CD4-positive, alpha-beta T cell treated with Interleukin-12 subunit alpha and Interleukin-12 subunit beta, for 1 hour (primary cell): ENCODE measurements around the gene UNC13D.
"Not testable (repeated sequence)": the region's sequence is repeated elsewhere in the genome, so short reads cannot be mapped to it uniquely, and the experiment has no call there.

Experiments
- DNase-seq: peaks from one replicate; pipeline ENCODE4 v3.0.0-alpha.2; 2020

UNC13D gene

GRCh38 chr17:75843577-75844529, at the start of gene UNC13D:
Gene UNC13D, minus strand, starts transcription at chr17:75844404. Its CDS starts 67 bp downstream, at chr17:75844337.
- DNase-seq: peak; percentile 75

- DNase-seq: no peak
Observed at GRCh38 chr17:75893305-75894048, 49.3 kb upstream of the UNC13D start.

- no peak for DNase-seq
Observed at GRCh38 chr17:75892556-75893224, 48.5 kb upstream of the UNC13D start.

- DNase-seq: no peak
Observed at GRCh38 chr17:75891605-75892555, 47.7 kb upstream of the UNC13D start.

GRCh38 chr17:75891022-75891604, 46.9 kb upstream of the UNC13D start:
- no peak for DNase-seq

- DNase-seq: no peak
Observed at GRCh38 chr17:75889454-75889853, 45.2 kb upstream of the UNC13D start.

- no peak for DNase-seq
Observed at GRCh38 chr17:75888484-75888883, 44.3 kb upstream of the UNC13D start.

GRCh38 chr17:75885860-75886259, 41.7 kb upstream of the UNC13D start:
- not testable (repeated sequence) for DNase-seq

GRCh38 chr17:75885431-75885830, 41.2 kb upstream of the UNC13D start:
- no peak for DNase-seq

DNA sequence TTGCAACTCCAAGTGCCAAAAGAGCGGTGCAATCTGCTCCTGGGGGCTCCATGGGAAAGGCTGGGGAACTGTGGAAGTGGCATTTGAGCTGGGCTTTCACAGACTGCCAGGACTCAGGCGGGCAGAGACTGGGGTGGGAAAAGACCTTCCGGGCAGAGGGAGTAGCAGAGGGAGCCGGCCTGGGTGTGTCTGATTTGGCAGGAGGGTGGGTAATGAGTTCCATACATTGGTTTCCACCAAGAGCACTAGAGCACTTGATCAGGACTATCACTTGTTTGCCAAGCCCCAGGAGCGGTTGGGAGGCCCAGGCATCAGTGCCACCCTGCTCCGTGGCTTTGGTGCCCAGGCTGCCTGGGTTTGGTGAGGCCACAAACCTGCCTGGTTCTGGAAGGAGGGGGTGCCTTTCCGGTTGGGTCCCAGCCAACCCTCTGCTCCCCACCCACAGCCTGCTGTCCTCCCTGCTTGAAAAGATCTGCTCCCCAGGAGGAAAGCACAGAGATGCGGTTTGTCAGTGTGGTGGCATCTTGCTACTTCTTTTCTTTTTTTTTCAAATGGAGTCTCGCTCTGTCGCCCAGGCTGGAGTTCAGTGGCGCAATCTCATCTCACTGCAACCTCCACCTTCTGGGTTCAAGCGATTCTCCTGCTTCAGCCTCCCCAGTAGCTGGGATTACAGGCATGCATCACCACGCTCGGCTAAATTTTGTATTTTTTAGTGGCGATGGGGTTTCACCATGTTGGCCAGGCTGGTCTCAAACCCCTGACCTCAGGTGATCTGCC, 37.7 kb upstream of the UNC13D start:
- DNase-seq: peak; percentile 36

DNA sequence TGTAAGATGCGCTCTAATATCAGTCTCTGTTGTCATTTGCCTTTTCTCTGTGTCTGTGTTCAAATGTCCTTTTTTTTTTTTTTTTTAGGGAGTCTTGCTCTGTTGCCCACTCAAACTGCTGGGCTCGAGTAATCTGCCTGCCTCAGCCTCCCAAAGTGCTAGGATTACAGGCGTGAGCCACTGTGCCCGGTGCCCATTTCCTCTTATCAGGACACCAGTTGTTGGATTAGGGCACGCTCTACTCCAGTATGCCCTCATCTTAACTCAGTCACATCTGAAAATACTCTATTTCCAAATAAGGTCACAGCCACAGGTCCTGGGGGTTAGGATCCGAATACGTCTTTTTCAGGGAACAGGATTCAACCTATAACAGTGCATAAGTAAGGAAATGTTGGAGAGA, 36.1 kb upstream of the UNC13D start:
- DNase-seq: no peak

GRCh38 chr17:75878174-75878998, 34.2 kb upstream of the UNC13D start, which contains the start of gene TRIM47:
Gene TRIM47, minus strand, starts transcription at chr17:75878581. Its CDS starts 33 bp downstream, at chr17:75878548.
- DNase-seq: no peak

GRCh38 chr17:75877752-75878173, 33.6 kb upstream of the UNC13D start:
- DNase-seq: peak; percentile 76

DNA sequence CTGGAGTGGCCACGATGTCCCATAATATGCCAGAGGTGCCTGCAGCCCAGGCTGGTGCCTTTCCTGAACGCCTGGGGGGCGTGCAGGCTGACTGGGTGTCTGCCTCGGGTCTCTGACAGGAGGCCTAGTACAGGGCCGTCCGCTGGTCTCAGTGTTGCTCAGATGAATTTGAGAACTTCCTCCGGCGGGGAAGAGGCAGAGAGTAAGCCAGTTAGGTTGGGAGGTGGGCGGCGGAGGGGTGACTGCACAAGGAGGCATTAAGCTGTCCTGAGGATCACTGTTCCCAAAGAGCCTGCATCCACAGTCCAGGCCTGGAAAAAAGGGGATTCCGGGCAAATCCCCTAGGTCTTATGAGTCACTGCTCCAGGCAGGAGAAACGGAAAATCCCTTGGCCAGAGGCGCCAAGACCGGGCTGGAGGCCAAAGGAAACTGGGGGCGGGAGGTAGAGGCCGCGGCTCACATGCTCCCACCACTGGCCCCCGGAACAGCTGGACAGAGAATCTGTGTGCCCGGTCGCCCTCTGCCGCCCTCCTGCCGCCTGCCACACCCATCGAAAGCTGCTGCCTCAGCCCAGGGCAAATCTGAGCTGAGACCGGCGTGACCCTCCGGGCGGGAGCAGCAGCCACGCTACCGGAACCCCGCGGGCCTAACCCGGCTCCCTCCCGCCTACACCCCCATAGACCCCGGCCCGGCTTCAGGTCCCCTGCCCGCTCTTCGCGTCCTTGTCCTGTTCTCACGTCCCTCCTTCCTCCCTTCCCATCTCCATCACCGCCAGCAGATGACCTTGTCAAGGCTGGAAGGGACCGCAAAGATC, 32.9 kb upstream of the UNC13D start:
- no peak for DNase-seq

- peak; percentile 81 for DNase-seq
Observed at GRCh38 chr17:75876190-75876937, 32.2 kb upstream of the UNC13D start.

DNA sequence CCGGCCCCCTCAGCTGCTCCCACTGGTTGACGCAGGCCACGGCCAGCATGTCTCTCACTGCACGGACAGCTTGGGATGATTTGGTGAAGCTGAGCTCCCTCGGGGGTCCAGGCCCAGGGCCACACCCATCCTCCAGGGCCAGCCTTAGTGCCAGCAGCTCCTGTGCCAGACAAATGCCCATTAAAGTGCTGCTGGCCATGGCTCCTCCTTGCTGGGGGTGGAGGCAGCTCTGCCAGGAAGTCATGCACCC, 31.7 kb upstream of the UNC13D start:
- DNase-seq: no peak

GRCh38 chr17:75875182-75875939, 31.2 kb upstream of the UNC13D start:
- no peak for DNase-seq
